NCI-H1105 (cell line): Measurements from ENCODE around the gene APOM.
A peak's percentile ranks its signal among the peaks of the same experiment; 100 is the strongest.

Experiments used
- DNase-seq: peaks from one replicate; lab custom pipeline; 2025; lab: John Stamatoyannopoulos, UW

Gene APOM

DNA sequence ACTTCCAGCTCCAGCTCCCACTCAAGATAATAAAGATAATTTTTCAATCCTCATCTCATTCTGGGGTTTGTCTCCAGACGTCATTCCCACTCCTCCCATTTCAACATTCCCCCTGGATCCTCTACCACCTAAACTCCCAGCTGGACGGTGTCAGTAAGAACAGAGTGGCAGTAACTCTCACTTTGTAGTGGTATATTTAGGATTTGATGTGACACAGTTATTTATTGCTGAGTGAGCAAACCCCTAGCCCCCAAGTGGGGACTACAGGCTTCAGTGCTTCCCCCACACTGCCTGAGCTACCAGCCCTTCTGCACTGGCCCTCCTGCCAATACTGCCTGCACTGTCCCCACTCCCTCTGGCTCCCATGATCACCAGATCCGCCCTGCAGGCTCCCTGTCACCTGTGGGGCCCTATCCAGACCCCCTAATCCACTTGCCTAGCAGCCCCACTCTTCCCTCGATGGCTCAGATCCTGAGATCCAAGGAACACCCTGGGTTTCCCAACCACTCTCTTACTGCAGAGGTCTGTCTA lies 2.5 kb downstream of the APOM start:
- no peak for DNase-seq

GRCh38 chr6:31658983-31659648 lies 3.4 kb downstream of the APOM start:
- DNase-seq, result no peak

GRCh38 chr6:31659649-31660380 lies 4.1 kb downstream of the APOM start:
- DNase-seq, result no peak

- peak; percentile 83 for DNase-seq
Measured at GRCh38 chr6:31660381-31661261, 4.9 kb downstream of the APOM start, which contains the start of gene C6orf47. C6orf47 (minus strand) TSS chr6:31660778; CDS start chr6:31659947, 831 bp downstream.

DNA sequence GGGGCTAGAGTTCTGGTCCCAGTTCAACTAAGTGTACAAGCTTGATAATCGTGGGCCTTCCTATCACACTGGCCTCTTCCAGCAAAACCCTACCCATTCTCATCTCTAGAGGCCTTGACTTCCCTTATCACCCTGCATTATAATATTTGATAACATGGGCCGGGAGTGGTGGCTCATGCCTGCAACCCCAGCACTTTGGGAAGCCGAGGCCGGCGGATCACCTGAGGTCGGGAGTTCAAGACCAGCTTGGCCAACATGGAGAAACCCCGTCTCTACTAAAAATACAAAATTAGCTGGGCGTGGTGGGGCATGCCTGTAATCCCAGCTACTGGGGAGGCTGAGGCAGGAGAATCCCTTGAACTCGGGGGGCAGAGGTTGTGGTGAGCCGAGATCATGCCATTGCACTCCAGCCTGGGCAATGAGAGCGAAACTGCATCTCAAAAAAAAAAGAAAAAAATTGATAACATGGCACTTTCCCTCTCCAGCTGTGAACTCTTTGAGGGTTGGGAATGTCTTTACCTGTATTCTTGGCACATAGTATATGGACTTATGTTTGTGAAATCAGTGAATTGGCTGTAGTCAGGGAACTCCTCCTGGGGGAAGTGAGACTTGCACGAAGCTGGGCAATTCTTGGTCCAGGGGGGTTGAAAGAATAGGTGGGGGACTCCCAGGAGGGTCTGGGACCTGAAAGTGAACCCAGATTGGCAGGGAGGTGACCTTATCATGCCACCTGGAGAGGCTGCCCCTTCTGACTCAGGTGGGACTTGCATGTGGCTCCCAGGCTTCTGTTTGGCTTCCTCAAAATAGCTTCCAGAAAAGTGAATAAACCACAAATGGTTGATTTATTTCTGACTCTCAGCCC lies 5.8 kb downstream of the APOM start:
- DNase-seq, result no peak

DNA sequence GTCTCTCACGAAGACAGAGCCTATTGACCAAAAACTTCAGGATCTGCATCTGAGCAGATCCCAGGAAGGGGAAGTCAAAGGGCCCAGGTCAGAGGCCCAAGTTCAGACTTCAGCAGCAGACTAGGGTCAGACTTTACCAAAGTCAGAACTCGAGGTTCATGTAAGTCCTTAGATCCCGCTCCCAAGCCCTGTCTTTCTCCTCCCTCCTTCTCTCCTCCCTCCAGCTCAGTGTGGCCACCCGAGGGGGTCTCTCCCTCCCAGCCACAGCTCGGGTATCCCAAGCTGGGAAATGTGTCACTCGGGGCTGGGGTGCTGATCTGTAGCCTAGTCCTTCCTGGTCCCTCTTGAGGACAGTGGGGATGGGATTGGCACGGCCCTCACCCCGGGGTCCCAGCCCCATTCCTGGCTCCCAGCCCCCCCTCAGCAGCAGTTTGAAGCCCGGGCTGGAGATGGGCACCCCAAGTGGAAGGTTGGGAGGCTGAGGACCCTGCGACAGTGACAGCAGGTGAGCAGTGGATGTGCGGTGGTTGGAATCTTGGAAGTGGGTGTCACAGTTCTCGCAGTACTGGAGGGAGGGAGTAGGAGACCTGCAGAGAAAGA lies 6.5 kb downstream of the APOM start:
- no peak for DNase-seq

- no peak for DNase-seq
Measured at GRCh38 chr6:31663126-31663960, 7.6 kb downstream of the APOM start.

- DNase-seq, result no peak
Measured at GRCh38 chr6:31663961-31664789, 8.5 kb downstream of the APOM start.

- peak; percentile 95 for DNase-seq
Measured at GRCh38 chr6:31664790-31665500, 9.3 kb downstream of the APOM start, which contains the start of gene GPANK1. GPANK1 (minus strand) TSS chr6:31664997; CDS start chr6:31664478, 519 bp downstream.

DNA sequence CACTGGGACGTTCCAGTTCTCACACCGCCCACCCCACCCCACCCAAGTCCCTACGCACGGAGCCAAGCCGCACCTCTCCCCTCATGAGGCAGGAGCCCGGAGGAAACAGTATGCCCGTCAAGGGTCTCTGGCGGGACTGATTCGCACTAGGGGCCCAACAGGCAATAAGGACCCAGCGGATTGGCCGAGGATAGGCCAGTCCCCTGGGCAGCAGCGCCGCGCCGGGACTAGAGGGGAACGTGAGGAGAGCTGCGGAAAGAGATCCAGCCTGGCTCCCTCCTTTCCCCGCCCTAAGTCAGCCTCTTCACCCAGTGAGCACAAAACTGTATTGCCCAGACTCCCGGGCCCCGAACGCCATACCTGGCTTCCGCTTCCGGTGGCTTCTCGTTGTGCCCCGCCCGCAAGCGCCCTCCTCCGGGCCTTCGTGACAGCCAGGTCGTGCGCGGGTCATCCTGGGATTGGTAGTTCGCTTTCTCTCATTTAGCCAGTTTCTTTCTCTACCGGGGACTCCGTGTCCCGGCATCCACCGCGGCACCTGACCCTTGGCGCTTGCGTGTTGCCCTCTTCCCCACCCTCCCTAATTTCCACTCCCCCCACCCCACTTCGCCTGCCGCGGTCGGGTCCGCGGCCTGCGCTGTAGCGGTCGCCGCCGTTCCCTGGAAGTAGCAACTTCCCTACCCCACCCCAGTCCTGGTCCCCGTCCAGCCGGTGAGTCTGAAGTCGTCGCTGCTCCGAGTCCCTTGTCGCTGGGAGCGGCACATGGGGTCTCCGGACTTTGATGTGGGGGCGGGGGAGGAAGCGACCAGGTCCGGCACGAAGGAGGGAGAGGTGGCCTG lies 10.0 kb downstream of the APOM start, which contains the start of gene CSNK2B:
CSNK2B (plus strand) TSS at position 580 of the 836 bp plus-strand sequence. CDS start 752 bp downstream, outside the sequence.
- peak; percentile 96 for DNase-seq

DNA sequence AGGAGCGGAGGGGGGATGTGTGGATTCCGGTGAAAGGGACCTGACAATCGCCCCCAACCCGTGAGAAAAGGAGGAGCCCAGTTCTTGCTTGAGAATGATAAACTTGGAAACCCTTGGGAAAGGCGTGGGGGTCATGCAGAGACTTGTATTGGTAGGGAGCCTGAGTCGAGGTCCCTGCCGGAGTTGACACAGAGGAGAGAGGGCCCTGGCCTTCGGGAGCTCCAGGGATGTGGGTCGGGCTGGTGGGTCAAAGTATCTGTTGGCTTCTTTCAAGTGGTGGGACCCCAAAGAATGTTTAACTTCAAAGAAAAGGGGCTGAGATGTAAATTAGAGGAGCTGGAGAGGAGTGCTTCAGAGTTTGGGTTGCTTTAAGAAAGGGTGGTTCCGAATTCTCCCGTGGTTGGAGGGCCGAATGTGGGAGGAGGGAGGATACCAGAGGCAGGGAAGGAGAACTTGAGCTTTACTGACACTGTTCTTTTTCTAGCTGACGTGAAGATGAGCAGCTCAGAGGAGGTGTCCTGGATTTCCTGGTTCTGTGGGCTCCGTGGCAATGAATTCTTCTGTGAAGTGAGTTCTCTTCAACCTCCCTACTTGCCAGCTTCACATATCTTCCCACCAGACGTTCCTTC lies 10.8 kb downstream of the APOM start:
- DNase-seq, result no peak

DNA sequence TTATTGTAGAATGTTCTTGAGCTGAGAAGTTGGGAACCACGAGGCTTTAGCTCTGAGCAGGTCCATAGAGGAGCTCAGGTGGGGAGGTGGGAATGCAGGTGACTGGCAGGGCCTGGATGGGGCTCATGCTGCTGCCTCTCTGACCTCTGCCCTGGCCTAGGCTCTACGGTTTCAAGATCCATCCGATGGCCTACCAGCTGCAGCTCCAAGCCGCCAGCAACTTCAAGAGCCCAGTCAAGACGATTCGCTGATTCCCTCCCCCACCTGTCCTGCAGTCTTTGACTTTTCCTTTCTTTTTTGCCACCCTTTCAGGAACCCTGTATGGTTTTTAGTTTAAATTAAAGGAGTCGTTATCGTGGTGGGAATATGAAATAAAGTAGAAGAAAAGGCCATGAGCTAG lies 14.0 kb downstream of the APOM start, which contains the start of gene LY6G5B:
LY6G5B (plus strand) TSS at position 301 of the 400 bp plus-strand sequence. CDS start 975 bp downstream, outside the sequence.
- no peak for DNase-seq

DNA sequence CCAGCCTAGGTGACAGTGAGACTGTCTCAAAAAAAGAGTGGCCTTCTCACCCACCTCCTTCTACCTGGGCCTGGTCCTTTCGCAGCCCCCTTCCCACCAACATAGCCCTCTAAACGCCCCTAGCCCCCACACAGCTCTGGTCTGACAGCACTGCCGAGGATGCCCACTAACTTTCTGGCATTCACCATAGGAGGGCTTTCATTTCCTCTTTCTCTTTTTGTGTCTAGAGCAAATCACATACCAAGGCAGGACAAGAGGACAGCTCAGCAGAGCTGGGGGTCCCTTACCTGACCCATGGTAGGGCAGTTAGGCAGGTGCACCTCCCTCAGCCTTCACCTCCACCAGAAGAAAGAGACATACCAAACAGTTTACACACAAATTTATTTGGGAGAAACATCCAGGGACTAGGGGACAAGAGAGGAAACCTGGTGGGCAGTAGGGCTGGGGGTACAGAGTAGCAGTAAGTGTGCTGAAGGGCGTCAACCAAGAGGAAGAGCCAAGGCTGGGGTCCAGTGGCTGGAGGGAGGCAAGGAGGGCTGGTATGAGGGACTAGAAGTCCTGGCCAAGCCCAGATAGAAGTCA lies 20.7 kb downstream of the APOM start:
- no peak for DNase-seq

DNA sequence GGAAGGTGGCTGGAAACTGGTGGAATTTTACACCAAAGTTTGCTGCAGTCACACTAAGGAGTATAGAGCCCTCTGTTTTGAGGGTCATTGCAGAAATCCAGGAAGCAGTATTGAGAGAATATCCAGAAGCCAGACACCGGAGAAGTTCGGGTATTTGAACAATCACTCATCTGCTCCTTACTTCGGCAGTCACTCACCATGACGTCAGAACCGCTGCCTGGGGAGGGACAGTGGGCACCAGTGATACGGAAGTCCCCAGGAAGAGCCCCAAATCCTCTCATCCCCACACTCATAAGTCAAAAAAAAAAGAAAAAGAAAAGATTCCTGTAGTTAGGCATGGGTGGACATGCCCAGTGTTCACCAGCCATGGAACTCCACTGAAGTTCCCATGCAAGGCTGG lies 21.2 kb downstream of the APOM start:
- no peak for DNase-seq

- DNase-seq, result no peak
Measured at GRCh38 chr6:31677955-31678354, 22.3 kb downstream of the APOM start.
